HG02763 (cell line): ENCODE measurements around the gene PACS2.

Source experiments
- ATAC-seq: cut with Tn5 transposase; IDR thresholded peaks from one replicate; pipeline ENCODE4 v1.9.1; 2021; ENCODE audit warnings: mild to moderate bottlenecking, moderate library complexity; ENCODE audit not compliant: unreplicated experiment

The PACS2 gene

GRCh38 chr14:105398044-105398725, 83.6 kb downstream of the PACS2 start, which contains the start of gene TEX22:
Gene TEX22 (plus strand): TSS chr14:105398538. CDS start chr14:105399341, 803 bp downstream.
- ATAC-seq = peak; percentile 74

- no peak for ATAC-seq
These were observed 84.3 kb downstream of the PACS2 start for GRCh38 chr14:105398726-105399465.

DNA sequence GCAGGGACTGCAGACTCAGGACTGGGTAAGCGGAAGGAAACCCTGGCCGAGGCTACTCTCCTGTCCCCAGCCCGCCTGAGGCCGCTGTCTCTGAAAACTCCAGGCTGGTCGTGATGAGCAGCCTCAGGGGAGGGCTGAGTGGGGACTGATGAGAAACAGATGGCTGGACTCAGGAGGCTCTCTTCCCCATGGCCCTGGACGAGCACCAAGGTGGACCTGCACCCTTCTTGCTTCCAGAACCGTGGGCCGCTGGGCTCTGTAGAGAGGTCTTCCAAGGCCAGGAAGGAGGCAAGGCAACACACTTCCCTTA, 84.9 kb downstream of the PACS2 start:
- no peak for ATAC-seq

- ATAC-seq = no peak
These were observed 85.5 kb downstream of the PACS2 start for GRCh38 chr14:105400016-105400415.

DNA sequence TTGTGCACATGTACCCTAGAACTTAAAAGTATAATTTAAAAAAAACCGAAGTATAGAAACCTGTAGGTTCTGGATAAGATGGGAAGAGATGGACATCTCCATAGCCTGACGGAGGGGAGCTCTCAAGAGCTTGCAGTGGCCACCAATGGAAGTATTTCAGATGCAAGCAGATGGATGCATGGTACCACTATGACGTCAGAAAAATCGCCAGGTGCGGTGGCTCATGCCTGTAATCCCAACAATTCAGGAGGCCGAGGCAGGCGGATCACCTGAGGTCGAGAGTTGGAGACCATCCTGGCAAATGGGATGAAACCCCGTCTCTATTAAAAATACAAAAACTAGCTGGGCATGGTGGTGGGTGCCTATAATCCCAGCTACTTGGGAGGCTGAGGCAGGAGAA, 87.2 kb downstream of the PACS2 start:
- no peak for ATAC-seq

- no peak for ATAC-seq
These were observed 94.0 kb downstream of the PACS2 start for GRCh38 chr14:105408592-105408991.

DNA sequence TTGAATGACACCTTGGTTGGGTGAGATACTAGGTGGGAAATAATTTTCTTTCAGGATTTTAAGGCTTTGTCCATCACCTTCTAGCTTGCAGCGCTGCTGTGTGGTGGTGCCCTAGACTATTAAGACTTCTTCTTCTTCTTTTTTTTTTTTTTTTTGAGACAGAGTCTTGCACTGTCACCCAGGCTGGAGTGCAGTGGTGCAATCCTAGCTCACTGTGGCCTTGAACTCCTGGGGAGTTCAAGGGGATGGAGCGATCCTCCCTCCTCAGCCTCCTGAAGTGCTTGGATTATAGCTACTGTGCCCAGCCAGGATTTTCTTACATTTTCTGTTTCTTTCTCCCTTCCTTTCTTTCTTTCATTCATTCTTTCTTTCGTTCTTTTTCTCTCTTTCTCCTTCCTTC, 94.8 kb downstream of the PACS2 start:
- no peak for ATAC-seq

- no peak for ATAC-seq
These were observed 96.1 kb downstream of the PACS2 start for GRCh38 chr14:105410642-105411016.

GRCh38 chr14:105411017-105411941, 96.7 kb downstream of the PACS2 start:
- no peak for ATAC-seq

DNA sequence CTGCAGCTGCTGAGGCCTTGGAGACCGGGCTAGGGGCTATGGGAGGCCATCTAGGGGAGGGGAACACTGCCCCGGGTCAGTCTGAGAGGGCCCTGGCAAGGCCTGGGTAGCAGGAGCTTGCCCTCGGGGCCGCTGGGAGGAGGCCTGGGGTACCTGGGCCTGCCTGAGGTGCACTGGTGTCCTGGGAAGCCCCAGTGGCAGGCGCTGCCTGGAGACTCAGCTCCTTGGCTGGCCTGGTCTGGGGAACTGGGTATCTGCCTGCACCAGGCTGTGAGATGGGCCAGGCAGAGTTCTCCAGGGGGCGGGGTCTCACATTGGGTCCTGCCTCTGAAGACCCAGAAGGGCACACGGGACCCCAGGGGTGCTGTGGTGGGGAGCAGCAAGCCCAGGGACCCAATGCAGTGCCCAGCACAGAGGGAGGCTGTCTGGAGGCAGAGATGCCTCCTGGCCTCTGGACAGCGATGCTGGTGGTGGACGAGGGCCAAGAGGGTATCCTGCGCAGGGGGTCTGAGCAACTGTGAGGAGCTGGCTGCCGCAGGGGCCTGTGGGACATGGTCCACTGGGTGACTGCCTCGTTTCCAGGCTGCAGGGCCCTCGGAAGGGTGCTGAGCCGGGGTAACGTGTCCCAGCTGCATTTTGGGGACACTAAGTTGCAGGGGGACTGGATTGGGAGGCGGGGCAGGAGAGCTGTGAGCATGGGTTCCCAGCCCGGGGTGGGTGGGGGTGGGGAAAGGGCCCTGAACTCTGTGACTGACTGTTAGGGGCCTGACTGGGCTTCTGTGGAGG, 97.6 kb downstream of the PACS2 start:
- no peak for ATAC-seq

DNA sequence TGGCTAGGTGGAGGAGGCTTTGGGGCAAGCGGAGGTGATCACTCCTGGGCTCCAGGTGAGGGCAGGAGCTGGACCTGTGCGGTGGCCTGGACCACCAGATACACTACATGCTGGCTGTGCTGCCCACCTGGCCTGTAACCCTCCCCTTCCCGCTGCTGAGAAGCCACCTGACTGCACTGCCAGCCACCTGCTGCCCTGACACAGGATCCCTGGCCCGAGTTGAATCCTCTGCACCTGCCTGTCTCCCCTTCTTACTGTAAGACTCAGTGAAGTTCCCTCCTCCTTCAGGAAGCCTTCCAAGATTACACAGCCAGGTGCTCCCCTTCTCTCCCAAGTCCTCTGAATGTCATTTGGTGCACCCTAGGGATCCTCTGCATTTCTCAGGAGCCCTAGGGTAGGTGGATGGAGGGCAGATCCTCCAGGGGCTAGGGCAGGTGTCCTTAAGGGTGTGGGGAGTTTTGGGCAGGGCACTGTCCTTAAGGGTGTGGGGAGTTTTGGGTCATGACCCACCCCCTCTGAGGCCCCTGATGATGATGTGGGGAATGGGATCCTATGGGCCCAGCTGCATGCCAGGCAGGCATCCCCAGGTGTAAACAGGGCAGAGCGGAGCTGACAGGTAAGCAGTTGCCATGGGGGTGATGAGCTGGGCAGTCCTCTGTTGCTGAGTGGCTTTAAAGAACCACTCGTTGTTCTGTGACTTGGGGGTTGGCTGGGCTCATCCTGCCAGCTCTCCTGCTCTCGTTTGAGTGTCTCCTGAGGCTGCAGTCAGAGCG, 98.4 kb downstream of the PACS2 start:
- ATAC-seq = no peak

- ATAC-seq = no peak
These were observed 99.0 kb downstream of the PACS2 start for GRCh38 chr14:105413544-105413886.

GRCh38 chr14:105414456-105415371, 100.2 kb downstream of the PACS2 start:
- peak; percentile 47 for ATAC-seq

DNA sequence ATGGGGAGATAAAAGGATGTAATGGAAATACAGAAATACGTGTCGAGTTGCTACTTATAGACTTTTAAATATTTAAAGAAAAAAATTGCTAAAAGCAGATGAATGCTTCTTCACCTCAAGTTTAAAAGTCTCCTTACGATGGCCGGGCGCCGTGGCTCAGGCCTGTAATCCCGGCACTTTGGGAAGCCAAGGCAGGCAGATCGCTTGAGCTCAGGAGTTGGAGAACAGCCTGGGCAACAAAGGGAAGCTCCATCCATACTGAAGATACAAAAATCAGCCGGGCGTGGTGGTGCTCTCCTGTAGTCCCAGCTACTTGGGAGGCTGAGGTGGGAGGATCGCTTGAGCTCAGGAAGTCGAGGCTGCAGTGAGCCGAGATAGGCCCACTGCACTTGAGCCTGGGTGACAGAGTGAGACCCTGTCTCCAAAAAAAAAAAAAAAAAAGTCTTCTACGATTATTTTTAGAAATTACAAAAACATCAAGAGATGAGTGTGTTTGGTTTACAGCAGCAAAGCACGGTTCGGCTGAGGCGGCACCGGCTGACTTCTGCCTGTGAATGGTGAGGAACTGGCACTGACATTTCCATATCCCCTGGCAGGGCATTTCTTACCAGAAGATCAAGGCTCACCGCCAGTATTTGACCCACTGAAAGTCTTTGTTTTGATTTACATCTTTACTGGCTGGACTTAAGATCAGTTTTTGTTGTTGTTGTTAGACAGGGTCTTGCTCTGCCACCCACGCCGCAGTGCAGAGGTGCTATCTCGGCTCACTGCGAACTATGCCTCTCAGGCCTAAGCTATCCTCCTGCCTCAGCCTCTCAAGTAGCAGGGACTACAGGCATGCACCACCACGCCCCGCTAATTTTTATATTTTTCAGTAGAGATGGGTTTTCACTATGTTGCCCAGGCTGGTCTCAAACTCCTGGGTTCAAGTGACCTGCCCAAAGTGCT, 101.2 kb downstream of the PACS2 start:
- ATAC-seq = no peak

- ATAC-seq = no peak
These were observed 102.1 kb downstream of the PACS2 start for GRCh38 chr14:105416671-105417070.

DNA sequence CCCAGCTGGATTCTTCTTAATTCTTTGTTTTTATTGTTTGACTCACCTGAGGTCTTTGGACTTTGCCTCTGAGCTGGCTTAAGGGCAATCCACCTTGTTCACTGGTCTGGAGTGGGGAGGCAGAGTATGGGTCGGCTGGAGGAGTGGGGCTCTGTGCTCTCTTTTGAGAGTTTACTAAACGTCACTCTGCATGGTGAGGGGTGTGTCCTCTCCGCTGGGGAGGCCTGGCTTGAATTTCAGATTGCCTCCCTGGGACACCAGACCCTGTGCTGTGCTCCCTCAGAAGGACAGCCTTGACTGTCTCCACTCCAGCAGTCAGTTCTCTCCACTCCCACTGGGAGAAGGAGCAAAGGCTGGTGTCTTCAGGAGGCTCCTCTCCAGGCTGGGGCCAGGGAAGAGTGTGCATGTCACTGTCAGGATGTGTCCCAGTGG, 103.2 kb downstream of the PACS2 start:
- ATAC-seq = no peak

DNA sequence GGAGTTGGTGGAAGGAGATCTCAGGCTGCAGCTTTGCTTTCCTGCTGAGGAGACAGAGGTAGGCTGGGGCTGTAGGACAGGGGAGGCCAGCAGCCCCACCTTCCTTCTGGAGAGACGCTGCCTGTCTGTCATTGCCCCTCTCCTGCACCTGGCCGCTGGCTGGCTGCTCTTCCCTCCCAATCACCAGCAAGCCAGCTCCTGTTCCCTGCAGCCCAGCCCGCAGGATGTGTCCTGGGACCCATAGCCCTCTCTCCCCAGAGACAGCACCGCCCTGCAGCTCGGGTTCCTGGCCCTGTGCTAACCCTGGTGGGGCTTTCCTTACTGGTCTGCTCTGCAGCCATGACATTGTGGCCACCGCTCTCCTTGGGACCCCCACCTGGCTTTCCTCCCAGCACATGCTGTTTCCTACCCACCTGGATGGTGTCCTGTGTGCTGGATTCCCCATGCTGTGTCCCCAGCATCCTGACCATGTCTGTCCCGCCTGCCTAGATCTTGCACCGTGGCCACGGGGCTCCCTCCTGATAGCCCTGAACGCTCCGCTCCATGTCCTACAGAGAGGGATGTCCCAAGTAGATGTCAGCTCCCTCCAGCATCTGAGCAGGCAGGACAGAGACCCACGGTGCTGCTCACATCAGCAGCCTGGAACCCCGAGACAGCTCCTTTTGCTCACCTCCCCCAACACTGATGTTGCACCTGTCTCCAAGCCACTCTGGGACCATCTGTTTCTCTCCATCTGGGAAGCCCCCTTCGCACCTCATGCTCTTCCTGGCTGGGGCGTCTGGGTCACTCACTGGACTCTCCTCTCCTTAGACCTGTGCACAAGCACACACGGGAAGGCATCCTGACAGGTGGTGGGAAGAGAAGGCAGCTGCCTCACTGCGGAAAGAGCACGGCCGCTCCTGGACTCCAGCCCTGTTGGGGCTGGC, 104.0 kb downstream of the PACS2 start:
- no peak for ATAC-seq
